Measurements from ENCODE around the gene BIRC2.
"Not testable (repeated sequence)": the region's sequence is repeated elsewhere in the genome, so short reads cannot be mapped to it uniquely, and the experiment has no call there.

The BIRC2 gene

GRCh38 chr11:102346748-102347461, at the start of gene BIRC2:
Gene BIRC2 (plus strand): TSS chr11:102347214. CDS start chr11:102349855, 2,641 bp downstream.
- Histone ChIP-seq H3K36me3 (ENCODE audit: insufficient read depth, low read length) (peaks cover 20% of the 10 kb centered on the region), H2AFZ (ENCODE audit: low read length, unreplicated experiment) (peak within 1 kb of the TSS; percentile 57), H3K27ac (ENCODE audit: low read depth, low read length) (peak within 1 kb of the TSS; percentile 98)

GRCh38 chr11:102300837-102301236, 46.2 kb upstream of the BIRC2 start:
- not testable (repeated sequence) for H3K79me2 ChIP-seq (ENCODE audit: control insufficient read depth, insufficient read depth, low read length, unreplicated experiment); H3K4me1 ChIP-seq (ENCODE audit: control insufficient read depth, insufficient read depth, low read length, unreplicated experiment); H3K27me3 ChIP-seq (ENCODE audit: insufficient read depth, low read length); H3K4me3 ChIP-seq (ENCODE audit: low read depth, low read length); H3K36me3 ChIP-seq (ENCODE audit: insufficient read depth, low read length); H3K27ac ChIP-seq (ENCODE audit: low read depth, low read length); H2AFZ ChIP-seq (ENCODE audit: low read length, unreplicated experiment)

More at GRCh38 chr11:102346748-102347461, at the start of gene BIRC2:
- Histone ChIP-seq H3K79me2 (ENCODE audit: control insufficient read depth, insufficient read depth, low read length, unreplicated experiment) (peaks cover 50% of the 10 kb centered on the region), H3K27me3 (ENCODE audit: insufficient read depth, low read length) (no peaks in the 10 kb centered on the region), H3K4me1 (ENCODE audit: control insufficient read depth, insufficient read depth, low read length, unreplicated experiment) (peaks cover 42% of the 10 kb centered on the region), H3K4me3 (ENCODE audit: low read depth, low read length) (peak within 1 kb of the TSS; percentile 98)

GRCh38 chr11:102302241-102302640, 44.8 kb upstream of the BIRC2 start:
- Histone ChIP-seq H3K27me3 (ENCODE audit: insufficient read depth, low read length) (no peaks in the 10 kb centered on the region), H3K4me1 (ENCODE audit: control insufficient read depth, insufficient read depth, low read length, unreplicated experiment) (peaks cover 15% of the 10 kb centered on the region), H3K4me3 (ENCODE audit: low read depth, low read length) (no peak overlapping the region), H3K27ac (ENCODE audit: low read depth, low read length) (no peak overlapping the region), H2AFZ (ENCODE audit: low read length, unreplicated experiment) (no peak overlapping the region), H3K79me2 (ENCODE audit: control insufficient read depth, insufficient read depth, low read length, unreplicated experiment) (no peaks in the 10 kb centered on the region), H3K36me3 (ENCODE audit: insufficient read depth, low read length) (no peaks in the 10 kb centered on the region)

GRCh38 chr11:102304686-102305085, 42.3 kb upstream of the BIRC2 start:
- Histone ChIP-seq H3K4me1 (ENCODE audit: control insufficient read depth, insufficient read depth, low read length, unreplicated experiment) (peaks cover 17% of the 10 kb centered on the region), H2AFZ (ENCODE audit: low read length, unreplicated experiment) (no peak overlapping the region), H3K4me3 (ENCODE audit: low read depth, low read length) (no peak overlapping the region), H3K36me3 (ENCODE audit: insufficient read depth, low read length) (no peaks in the 10 kb centered on the region), H3K27me3 (ENCODE audit: insufficient read depth, low read length) (no peaks in the 10 kb centered on the region), H3K27ac (ENCODE audit: low read depth, low read length) (no peak overlapping the region), H3K79me2 (ENCODE audit: control insufficient read depth, insufficient read depth, low read length, unreplicated experiment) (no peaks in the 10 kb centered on the region)

GRCh38 chr11:102305352-102306047, 41.5 kb upstream of the BIRC2 start:
- Histone ChIP-seq H3K27ac (ENCODE audit: low read depth, low read length) (no peak overlapping the region), H3K79me2 (ENCODE audit: control insufficient read depth, insufficient read depth, low read length, unreplicated experiment) (no peaks in the 10 kb centered on the region), H3K27me3 (ENCODE audit: insufficient read depth, low read length) (no peaks in the 10 kb centered on the region), H3K36me3 (ENCODE audit: insufficient read depth, low read length) (no peaks in the 10 kb centered on the region), H3K4me1 (ENCODE audit: control insufficient read depth, insufficient read depth, low read length, unreplicated experiment) (peaks cover 17% of the 10 kb centered on the region), H2AFZ (ENCODE audit: low read length, unreplicated experiment) (no peak overlapping the region), H3K4me3 (ENCODE audit: low read depth, low read length) (no peak overlapping the region)

GRCh38 chr11:102306048-102306597, 40.9 kb upstream of the BIRC2 start:
- Histone ChIP-seq H3K79me2 (ENCODE audit: control insufficient read depth, insufficient read depth, low read length, unreplicated experiment) (no peaks in the 10 kb centered on the region), H3K4me1 (ENCODE audit: control insufficient read depth, insufficient read depth, low read length, unreplicated experiment) (peaks cover 17% of the 10 kb centered on the region), H3K4me3 (ENCODE audit: low read depth, low read length) (no peak overlapping the region), H2AFZ (ENCODE audit: low read length, unreplicated experiment) (peak overlapping the region; percentile 23), H3K36me3 (ENCODE audit: insufficient read depth, low read length) (no peaks in the 10 kb centered on the region), H3K27me3 (ENCODE audit: insufficient read depth, low read length) (no peaks in the 10 kb centered on the region), H3K27ac (ENCODE audit: low read depth, low read length) (no peak overlapping the region)

GRCh38 chr11:102306817-102307726, 39.9 kb upstream of the BIRC2 start:
- no peaks in the 10 kb centered on the region for H3K79me2 ChIP-seq (ENCODE audit: control insufficient read depth, insufficient read depth, low read length, unreplicated experiment)
- H3K27ac ChIP-seq (ENCODE audit: low read depth, low read length), result no peak overlapping the region
- H3K4me1 ChIP-seq (ENCODE audit: control insufficient read depth, insufficient read depth, low read length, unreplicated experiment), result peaks cover 17% of the 10 kb centered on the region
- peak overlapping the region; percentile 23 for H2AFZ ChIP-seq (ENCODE audit: low read length, unreplicated experiment)
- peak overlapping the region; percentile 1; the same call in 1 of the 2 replicates for H3K4me3 ChIP-seq (ENCODE audit: low read depth, low read length)
- H3K36me3 ChIP-seq (ENCODE audit: insufficient read depth, low read length), result no peaks in the 10 kb centered on the region
- no peaks in the 10 kb centered on the region for H3K27me3 ChIP-seq (ENCODE audit: insufficient read depth, low read length)

GRCh38 chr11:102307727-102308038, 39.3 kb upstream of the BIRC2 start:
- Histone ChIP-seq H3K79me2 (ENCODE audit: control insufficient read depth, insufficient read depth, low read length, unreplicated experiment) (no peaks in the 10 kb centered on the region), H3K4me1 (ENCODE audit: control insufficient read depth, insufficient read depth, low read length, unreplicated experiment) (peaks cover 17% of the 10 kb centered on the region), H3K27ac (ENCODE audit: low read depth, low read length) (no peak overlapping the region), H3K27me3 (ENCODE audit: insufficient read depth, low read length) (no peaks in the 10 kb centered on the region), H2AFZ (ENCODE audit: low read length, unreplicated experiment) (no peak overlapping the region), H3K36me3 (ENCODE audit: insufficient read depth, low read length) (no peaks in the 10 kb centered on the region), H3K4me3 (ENCODE audit: low read depth, low read length) (no peak overlapping the region)

- Histone ChIP-seq H3K4me1 (ENCODE audit: control insufficient read depth, insufficient read depth, low read length, unreplicated experiment) (peaks cover 29% of the 10 kb centered on the region), H3K79me2 (ENCODE audit: control insufficient read depth, insufficient read depth, low read length, unreplicated experiment) (no peaks in the 10 kb centered on the region), H3K27me3 (ENCODE audit: insufficient read depth, low read length) (no peaks in the 10 kb centered on the region), H2AFZ (ENCODE audit: low read length, unreplicated experiment) (no peak overlapping the region), H3K36me3 (ENCODE audit: insufficient read depth, low read length) (no peaks in the 10 kb centered on the region), H3K4me3 (ENCODE audit: low read depth, low read length) (no peak overlapping the region), H3K27ac (ENCODE audit: low read depth, low read length) (no peak overlapping the region)
Measured at GRCh38 chr11:102309621-102310541, 37.1 kb upstream of the BIRC2 start.

Measured in ACC112 (cell line).